Measurements from ENCODE around the gene FGD5. TPM values are rescaled to one million over a fixed set of nuclear protein-coding genes. Genes with fewer than 3 reads are reported as not detected.

FGD5 gene
- total RNA-seq, 3 donors from 2014 or later: 7.3 to 28.2 (median 18.7) TPM

GRCh38 chr3:14819671-14820070, 909 bp downstream of the FGD5 start:
- intact Hi-C loops (cut with DNase I; ENCODE audit: low total_unique reads): no loop called here
- no peak for DNase-seq (ENCODE audit: low spot score in 2 of 2)
- H3K36me3 ChIP-seq: no peaks in the 10 kb centered on the region
- H3K4me1 ChIP-seq: no peaks in the 10 kb centered on the region
- no peak overlapping the region for H3K4me3 ChIP-seq
- no peaks in the 10 kb centered on the region for H3K27me3 ChIP-seq
- TF ChIP-seq POLR2AphosphoS5 (IDR thresholded peaks at IDR 0.05) (no peak), POLR2A (IDR thresholded peaks at IDR 0.05) (no peak), CTCF (IDR thresholded peaks at IDR 0.05) (no peak)
- no peaks in the 10 kb centered on the region for H3K9me3 ChIP-seq
- no peak overlapping the region for H3K27ac ChIP-seq

- H3K4me1 ChIP-seq: no peaks in the 10 kb centered on the region
- H3K27me3 ChIP-seq: no peaks in the 10 kb centered on the region
- DNase-seq (ENCODE audit: low spot score in 2 of 2): no peak
- H3K27ac ChIP-seq: no peak overlapping the region
- no peak overlapping the region for H3K4me3 ChIP-seq
- no peaks in the 10 kb centered on the region for H3K36me3 ChIP-seq
- H3K9me3 ChIP-seq: no peaks in the 10 kb centered on the region
- TF ChIP-seq POLR2AphosphoS5 (IDR thresholded peaks at IDR 0.05) (no peak), CTCF (IDR thresholded peaks at IDR 0.05) (no peak), POLR2A (IDR thresholded peaks at IDR 0.05) (no peak)
- intact Hi-C loops (cut with DNase I; ENCODE audit: low total_unique reads): no loop called here
Observed at GRCh38 chr3:14820156-14820555, 1.4 kb downstream of the FGD5 start.

GRCh38 chr3:14821151-14821550, 2.4 kb downstream of the FGD5 start:
- no peaks in the 10 kb centered on the region for H3K27me3 ChIP-seq
- intact Hi-C loops (cut with DNase I; ENCODE audit: low total_unique reads): no loop called here
- TF ChIP-seq POLR2AphosphoS5 (IDR thresholded peaks at IDR 0.05) (no peak), POLR2A (IDR thresholded peaks at IDR 0.05) (no peak), CTCF (IDR thresholded peaks at IDR 0.05) (no peak)
- H3K27ac ChIP-seq: no peak overlapping the region
- no peak overlapping the region for H3K4me3 ChIP-seq
- H3K4me1 ChIP-seq: no peaks in the 10 kb centered on the region
- DNase-seq (ENCODE audit: low spot score in 2 of 2): no peak
- no peaks in the 10 kb centered on the region for H3K36me3 ChIP-seq
- H3K9me3 ChIP-seq: no peaks in the 10 kb centered on the region

GRCh38 chr3:14822134-14822533, 3.4 kb downstream of the FGD5 start:
- no peaks in the 10 kb centered on the region for H3K27me3 ChIP-seq
- H3K27ac ChIP-seq: no peak overlapping the region
- H3K4me3 ChIP-seq: no peak overlapping the region
- H3K9me3 ChIP-seq: no peaks in the 10 kb centered on the region
- H3K36me3 ChIP-seq: no peaks in the 10 kb centered on the region
- no peak for DNase-seq (ENCODE audit: low spot score in 2 of 2)
- H3K4me1 ChIP-seq: no peaks in the 10 kb centered on the region
- intact Hi-C loops (cut with DNase I; ENCODE audit: low total_unique reads): no loop called here
- TF ChIP-seq POLR2AphosphoS5 (IDR thresholded peaks at IDR 0.05) (no peak), CTCF (IDR thresholded peaks at IDR 0.05) (no peak), POLR2A (IDR thresholded peaks at IDR 0.05) (no peak)

GRCh38 chr3:14822670-14823390, 4.1 kb downstream of the FGD5 start:
- Histone ChIP-seq H3K27ac (peak overlapping the region in 1 of 2 donors; percentile 62), H3K27me3 (no peaks in the 10 kb centered on the region)
- DNase-seq (ENCODE audit: low spot score in 2 of 2): no peak

More at GRCh38 chr3:14822670-14823390, 4.1 kb downstream of the FGD5 start:
- no peaks in the 10 kb centered on the region for H3K36me3 ChIP-seq
- H3K4me1 ChIP-seq: no peaks in the 10 kb centered on the region
- no peaks in the 10 kb centered on the region for H3K9me3 ChIP-seq
- no peak overlapping the region for H3K4me3 ChIP-seq
- no peak for TF ChIP-seq CTCF (IDR thresholded peaks at IDR 0.05)
- TF ChIP-seq POLR2A (IDR thresholded peaks at IDR 0.05): no peak
- TF ChIP-seq POLR2AphosphoS5 (IDR thresholded peaks at IDR 0.05): no peak
- intact Hi-C loops (cut with DNase I; ENCODE audit: low total_unique reads): no loop called here
